OCI-LY7 (cell line): ENCODE measurements around the gene BHLHA9. TPM values are rescaled to one million over a fixed set of nuclear protein-coding genes. Genes with fewer than 3 reads are reported as not detected.

Experiments used
- BruUV-seq: library from RNA; stranded (reverse); fragments of 400-500 nt; replicated peaks from 2 replicates; lab custom pipeline; 2021; lab: Mats Ljungman, UMichigan
- CTCF ChIA-PET: fragments of 300-600 bp; sonication (Branson Sonifier 250); formaldehyde crosslinking; loops from one replicate; lab custom pipeline; 2022; ENCODE audit warnings: antibody characterized with exemption; ENCODE audit not compliant: unreplicated experiment; lab: Charles Lee
- POLR2A ChIA-PET: fragments of 300-600 bp; sonication (Branson Sonifier 250); formaldehyde crosslinking; loops from one replicate; lab custom pipeline; 2022; ENCODE audit warnings: antibody characterized with exemption; lab: Charles Lee
- DNase-seq: peaks from one replicate; pipeline ENCODE4 v3.0.0-alpha.2; 2015; ENCODE audit warnings: low spot score
- H2AFZ ChIP-seq: fragments of 200-600 bp; sonication (generic), shearing (Covaris generic); 2 replicates; pipeline ENCODE4 v1.6.1; 2014; ENCODE audit warnings: mild to moderate bottlenecking, antibody characterized with exemption, low read length, moderate library complexity
- H3K27ac ChIP-seq: fragments of 200-600 bp; sonication (generic); 2 replicates; pipeline ENCODE4 v1.5.1; 2014; ENCODE audit warnings: mixed run types, low read depth, mild to moderate bottlenecking, moderate library complexity, low read length, inconsistent platforms; ENCODE audit not compliant: poor library complexity, severe bottlenecking
- H3K36me3 ChIP-seq: fragments of 200-600 bp; sonication (generic); 2 replicates; pipeline ENCODE4 v1.6.1; 2014; ENCODE audit warnings: mild to moderate bottlenecking, antibody characterized with exemption, low read length, moderate library complexity, mixed read lengths; ENCODE audit not compliant: insufficient read depth
- H3K4me1 ChIP-seq: fragments of 200-600 bp; sonication (generic); 2 replicates; pipeline ENCODE4 v1.5.1; 2014; ENCODE audit warnings: mild to moderate bottlenecking, low read length; ENCODE audit not compliant: insufficient read depth, poor library complexity, severe bottlenecking
- H3K4me2 ChIP-seq: fragments of 200-600 bp; sonication (generic); 2 replicates; pipeline ENCODE4 v1.6.1; 2014; ENCODE audit warnings: mild to moderate bottlenecking, low read length
- H3K4me3 ChIP-seq: fragments of 200-600 bp; sonication (generic); 2 replicates; pipeline ENCODE4 v1.5.1; 2014; ENCODE audit warnings: mild to moderate bottlenecking, low read depth, low read length; ENCODE audit not compliant: poor library complexity, severe bottlenecking
- H3K79me2 ChIP-seq: fragments of 200-600 bp; sonication (generic); 2 replicates; pipeline ENCODE4 v1.6.1; 2016; ENCODE audit warnings: low read depth, mild to moderate bottlenecking, low read length, moderate library complexity, mixed read lengths; ENCODE audit not compliant: insufficient read depth
- H3K9me2 ChIP-seq: fragments of 200-600 bp; sonication (generic); 2 replicates; pipeline ENCODE4 v1.6.1; 2016; ENCODE audit warnings: mild to moderate bottlenecking, low read length, mixed read lengths; ENCODE audit not compliant: insufficient read depth
- H3K9me3 ChIP-seq: fragments of 200-600 bp; sonication (generic); 2 replicates; pipeline ENCODE4 v1.6.1; 2014; ENCODE audit warnings: mild to moderate bottlenecking, mixed run types, low read length, mixed read lengths
- H4K20me1 ChIP-seq: fragments of 200-600 bp; sonication (generic); 2 replicates; pipeline ENCODE4 v1.6.1; 2014; ENCODE audit warnings: mild to moderate bottlenecking, antibody characterized with exemption, low read length, moderate library complexity, mixed read lengths; ENCODE audit not compliant: insufficient read depth
- CTCF ChIP-seq: fragments of 200-600 bp; sonication (generic); conservative IDR thresholded peaks from 2 replicates; pipeline ENCODE4 v1.5.1; 2014; ENCODE audit warnings: mild to moderate bottlenecking, antibody characterized with exemption, low read length, moderate library complexity, mixed read lengths
- EZH2phosphoT487 ChIP-seq: fragments of 200-600 bp; sonication (generic); IDR thresholded peaks from 2 replicates; pipeline ENCODE4 v1.6.1; 2018; ENCODE audit warnings: low read depth, borderline replicate concordance, mild to moderate bottlenecking, mixed run types, antibody characterized with exemption, low read length, moderate library complexity, mixed read lengths
- intact Hi-C: fragments of 100-400 bp; cut with micrococcal nuclease; formaldehyde crosslinking; loops from one replicate; pipeline ENCODE4 v1.10.0; 2022; ENCODE audit not compliant: unreplicated experiment
- total RNA-seq, 2 experiments: library from RNA; depleted of rRNA in 1 of 2; stranded (reverse); fragments of >200 nt in 1 of 2; shearing (Covaris generic) in 1 of 2; gene quantifications; 2 replicates each; pipeline ENCODE4 v1.2.3, GENCODE V29; 2014 to 2022

Gene BHLHA9
- total RNA-seq, 2 experiments from 2014 or later: not detected

GRCh38 chr17:1312261-1312870 lies 42.1 kb downstream of the BHLHA9 start:
- CTCF ChIA-PET: no interaction called here
- TF ChIP-seq CTCF (no peak), EZH2phosphoT487 (no peak)
- intact Hi-C loops: no loop called here

GRCh38 chr17:1313270-1314005 lies 43.2 kb downstream of the BHLHA9 start:
- CTCF ChIA-PET: no interaction called here
- H3K4me2 ChIP-seq: no peak overlapping the region

More at GRCh38 chr17:1312261-1312870, 42.1 kb downstream of the BHLHA9 start:
- no peaks in the 10 kb centered on the region for H4K20me1 ChIP-seq
- H3K9me2 ChIP-seq: no peaks in the 10 kb centered on the region
- DNase-seq: no peak
- no peak overlapping the region for H3K27ac ChIP-seq
- no peaks in the 10 kb centered on the region for H3K79me2 ChIP-seq
- no peaks in the 10 kb centered on the region for H3K9me3 ChIP-seq
- H3K36me3 ChIP-seq: no peaks in the 10 kb centered on the region
- no peak overlapping the region for H3K4me2 ChIP-seq
- BruUV-seq: no TSS peak
- H3K4me1 ChIP-seq: no peaks in the 10 kb centered on the region
- POLR2A ChIA-PET: no interaction called here
- H3K4me3 ChIP-seq: no peak overlapping the region
- no peak overlapping the region for H2AFZ ChIP-seq

More at GRCh38 chr17:1313270-1314005, 43.2 kb downstream of the BHLHA9 start:
- TF ChIP-seq EZH2phosphoT487 (no peak), CTCF (no peak)
- H3K4me3 ChIP-seq: no peak overlapping the region
- H3K4me1 ChIP-seq: no peaks in the 10 kb centered on the region
- H3K9me3 ChIP-seq: no peaks in the 10 kb centered on the region
- intact Hi-C loops: no loop called here
- DNase-seq: no peak
- H3K27ac ChIP-seq: no peak overlapping the region
- H3K79me2 ChIP-seq: no peaks in the 10 kb centered on the region
- no TSS peak for BruUV-seq
- no peak overlapping the region for H2AFZ ChIP-seq
- no peaks in the 10 kb centered on the region for H3K36me3 ChIP-seq
- POLR2A ChIA-PET: interaction anchor here (0.7 kb wide), 1 partner anchor 946 kb away, joined by 3 read pairs; no protein-coding TSS in a partner anchor
- H4K20me1 ChIP-seq: no peaks in the 10 kb centered on the region
- no peaks in the 10 kb centered on the region for H3K9me2 ChIP-seq
